WTC11 (cell line): ENCODE measurements around the gene GARRE1.

ENCODE experiments used
- AFF4 ChIP-seq: sonication (generic); formaldehyde crosslinking; IDR thresholded peaks from 2 replicates; pipeline ENCODE4 v1.8.1; 2023; ENCODE audit warnings: mild to moderate bottlenecking, missing genetic modification reagents, borderline replicate concordance
- CREB1 ChIP-seq: sonication (generic); formaldehyde crosslinking; IDR thresholded peaks from 2 replicates; pipeline ENCODE4 v1.8.0; 2023; ENCODE audit warnings: mild to moderate bottlenecking, missing genetic modification reagents
- CTCF ChIP-seq: fragments of 200-600 bp; IDR thresholded peaks from 2 replicates; pipeline ENCODE4 v1.8.0; 2022; ENCODE audit warnings: antibody characterized with exemption
- ESRRA ChIP-seq: sonication (generic); formaldehyde crosslinking; IDR thresholded peaks from 2 replicates; pipeline ENCODE4 v1.8.1; 2022; ENCODE audit warnings: mild to moderate bottlenecking, missing genetic modification reagents, borderline replicate concordance
- GABPB1 ChIP-seq: sonication (generic); formaldehyde crosslinking; IDR thresholded peaks from 2 replicates; pipeline ENCODE4 v1.8.1; 2023; ENCODE audit warnings: mild to moderate bottlenecking, missing genetic modification reagents
- JUN ChIP-seq: sonication (generic); formaldehyde crosslinking; IDR thresholded peaks from 2 replicates; pipeline ENCODE4 v1.8.0; 2023; ENCODE audit warnings: mild to moderate bottlenecking, missing genetic modification reagents
- RELA ChIP-seq: sonication (generic); formaldehyde crosslinking; IDR thresholded peaks from 2 replicates; pipeline ENCODE4 v1.8.1; 2022; ENCODE audit warnings: missing genetic modification reagents, mild to moderate bottlenecking, borderline replicate concordance
- SP1 ChIP-seq: sonication (generic); formaldehyde crosslinking; conservative IDR thresholded peaks from 2 replicates; pipeline ENCODE4 v1.8.1; 2022; ENCODE audit warnings: missing genetic modification reagents
- STAT6 ChIP-seq: sonication (generic); formaldehyde crosslinking; conservative IDR thresholded peaks from 2 replicates; pipeline ENCODE4 v1.8.1; 2023; ENCODE audit warnings: mild to moderate bottlenecking, low read depth, missing genetic modification reagents, moderate library complexity
- USF1 ChIP-seq: sonication (generic); formaldehyde crosslinking; IDR thresholded peaks from 2 replicates; pipeline ENCODE4 v1.8.0; 2022; ENCODE audit warnings: mild to moderate bottlenecking, missing genetic modification reagents
- ZNF423 ChIP-seq: fragments of 250-450 bp; sonication (Bioruptor Pico); IDR thresholded peaks from 2 replicates; pipeline ENCODE4 v2.1.2; 2022; ENCODE audit warnings: mild to moderate bottlenecking, moderate library complexity
- ZNF512 ChIP-seq: sonication (generic); formaldehyde crosslinking; IDR thresholded peaks from 2 replicates; pipeline ENCODE4 v1.8.1; 2022; ENCODE audit warnings: missing genetic modification reagents, borderline replicate concordance

- TF ChIP-seq CTCF (no peak), SP1 (CRISPR knock-in tag) (no peak), RELA (CRISPR knock-in tag) (no peak), ZNF423 (CRISPR knock-in tag) (no peak), STAT6 (CRISPR knock-in tag) (no peak), ESRRA (CRISPR knock-in tag) (no peak), AFF4 (CRISPR knock-in tag) (no peak), CREB1 (CRISPR knock-in tag) (no peak), JUN (no peak), GABPB1 (CRISPR knock-in tag) (no peak), USF1 (no peak), ZNF512 (no peak)
These were observed 24.4 kb downstream of the GARRE1 start for GRCh38 chr19:34278783-34279182.
